IMR-90 (cell line): ENCODE data around the gene ZBTB40. TPM values are rescaled to one million over a fixed set of nuclear protein-coding genes. Genes with fewer than 3 reads are reported as not detected.

Experiments
- ATAC-seq: fragments of 200-7000 bp; cut with Tn5 transposase; 2 replicates; pipeline ENCODE4 v1.9.1; 2020; ENCODE audit warnings: low read depth, mild to moderate bottlenecking, moderate library complexity
- BruUV-seq: library from RNA; stranded (reverse); fragments of 400-500 nt; replicated peaks from 2 replicates; lab custom pipeline; 2021; lab: Mats Ljungman, UMichigan
- CTCF ChIA-PET: fragments of 300-600 bp; formaldehyde crosslinking; extraction: SDS; loops from one replicate; lab custom pipeline; 2021; ENCODE audit warnings: antibody characterized with exemption; lab: Yijun Ruan, JAX
- POLR2A ChIA-PET: fragments of 300-600 bp; sonication (Branson Sonifier 250); formaldehyde crosslinking; loops from one replicate; lab custom pipeline; 2022; ENCODE audit warnings: antibody characterized with exemption; ENCODE audit not compliant: unreplicated experiment; lab: Charles Lee
- DNase-seq: peaks from one replicate; pipeline ENCODE4 v3.0.0; 2013
- H2AFZ ChIP-seq: replicated peaks from 2 replicates; pipeline ENCODE3; 2013; ENCODE audit warnings: low read length, mild to moderate bottlenecking; ENCODE audit not compliant: poor library complexity
- H2AK5ac ChIP-seq: 2 replicates; pipeline ENCODE4 v1.6.1; 2013; ENCODE audit warnings: low read depth, low read length, inconsistent platforms
- H2AK9ac ChIP-seq: replicated peaks from 2 replicates; pipeline ENCODE3; 2013; ENCODE audit warnings: mild to moderate bottlenecking, low read depth, low read length, moderate library complexity; ENCODE audit not compliant: poor library complexity
- H2BK120ac ChIP-seq: 2 replicates; pipeline ENCODE4 v1.6.1; 2013; ENCODE audit warnings: low read depth, low read length, inconsistent platforms
- H2BK15ac ChIP-seq: 3 replicates; pipeline ENCODE4 v1.6.1; 2013; ENCODE audit warnings: low read depth, low read length, inconsistent platforms
- H2BK20ac ChIP-seq: 2 replicates; pipeline ENCODE4 v1.6.1; 2013; ENCODE audit warnings: low read depth, mild to moderate bottlenecking, inconsistent platforms, low read length, moderate library complexity
- H2BK5ac ChIP-seq: 2 replicates; pipeline ENCODE4 v1.6.1; 2013; ENCODE audit warnings: mild to moderate bottlenecking, low read depth, low read length, inconsistent platforms; ENCODE audit not compliant: poor library complexity, severe bottlenecking
- H3K14ac ChIP-seq: replicated peaks from 2 replicates; pipeline ENCODE4 v1.6.1; 2013; ENCODE audit warnings: low read depth, low read length, inconsistent platforms
- H3K18ac ChIP-seq: 2 replicates; pipeline ENCODE4 v1.6.1; 2013; ENCODE audit warnings: low read depth, low read length, control low read depth
- H3K23ac ChIP-seq: 2 replicates; pipeline ENCODE4 v1.6.1; 2013; ENCODE audit warnings: low read depth, low read length, inconsistent platforms
- H3K27ac ChIP-seq: 2 replicates; pipeline ENCODE4 v1.5.1; 2013; ENCODE audit warnings: mild to moderate bottlenecking, control low read depth, low read length; ENCODE audit not compliant: insufficient read depth
- H3K27me3 ChIP-seq: 2 replicates; pipeline ENCODE4 v1.6.1; 2013; ENCODE audit warnings: low read length; ENCODE audit not compliant: control insufficient read depth, insufficient read depth
- H3K36me3 ChIP-seq: 2 replicates; pipeline ENCODE4 v1.6.1; 2013; ENCODE audit warnings: low read length, mixed read lengths; ENCODE audit not compliant: control insufficient read depth, insufficient read depth
- H3K4ac ChIP-seq: 2 replicates; pipeline ENCODE4 v1.6.1; 2013; ENCODE audit warnings: low read depth, low read length, inconsistent platforms
- H3K4me1 ChIP-seq: 2 replicates; pipeline ENCODE4 v1.6.1; 2013; ENCODE audit warnings: low read length, mixed read lengths; ENCODE audit not compliant: control insufficient read depth, insufficient read depth
- H3K4me2 ChIP-seq: 2 replicates; pipeline ENCODE4 v1.6.1; 2013; ENCODE audit warnings: low read depth, mild to moderate bottlenecking, control low read depth, low read length, moderate library complexity
- H3K4me3 ChIP-seq: 2 replicates; pipeline ENCODE4 v1.5.1; 2013; ENCODE audit warnings: low read depth, mild to moderate bottlenecking, control low read depth, low read length, moderate library complexity; ENCODE audit not compliant: insufficient read depth
- H3K56ac ChIP-seq: 2 replicates; pipeline ENCODE4 v1.6.1; 2013; ENCODE audit warnings: low read length, inconsistent platforms; ENCODE audit not compliant: insufficient read depth; ENCODE audit errors: extremely low read depth
- H3K79me1 ChIP-seq, 2 experiments: 2 replicates each; pipeline ENCODE4 v1.6.1; 2013; ENCODE audit warnings: low read length in 2 of 2, inconsistent platforms in 1 of 2, low read depth in 1 of 2
- H3K9ac ChIP-seq: 2 replicates; pipeline ENCODE4 v1.6.1; 2013; ENCODE audit warnings: low read depth, low read length, control low read depth
- H3K9me1 ChIP-seq: 2 replicates; pipeline ENCODE4 v1.6.1; 2013; ENCODE audit warnings: low read length, inconsistent platforms; ENCODE audit not compliant: insufficient read depth
- H3K9me3 ChIP-seq: 2 replicates; pipeline ENCODE4 v1.6.1; 2013; ENCODE audit warnings: low read length; ENCODE audit not compliant: control insufficient read depth, insufficient read depth
- H4K20me1 ChIP-seq: 2 replicates; pipeline ENCODE4 v1.6.1; 2013; ENCODE audit warnings: low read length, inconsistent platforms; ENCODE audit not compliant: insufficient read depth
- H4K5ac ChIP-seq: 2 replicates; pipeline ENCODE4 v1.6.1; 2013; ENCODE audit warnings: mild to moderate bottlenecking, low read depth, low read length, control low read depth
- H4K8ac ChIP-seq, 2 experiments: 2 replicates each; pipeline ENCODE4 v1.6.1; 2013; ENCODE audit warnings: low read depth in 2 of 2, low read length in 2 of 2, control low read depth in 1 of 2, inconsistent platforms in 1 of 2
- H4K91ac ChIP-seq: 2 replicates; pipeline ENCODE4 v1.6.1; 2013; ENCODE audit warnings: low read depth, low read length, inconsistent platforms; ENCODE audit not compliant: insufficient read depth
- BHLHE40 ChIP-seq: fragments of 150-350 bp; IDR thresholded peaks from 2 replicates; pipeline ENCODE4 v1.6.1; 2016; ENCODE audit warnings: mild to moderate bottlenecking, low read depth, low read length
- CEBPB ChIP-seq: IDR thresholded peaks from 2 replicates; pipeline ENCODE4 v1.6.1; 2012; ENCODE audit warnings: low read depth, low read length, improper control_type of control experiment
- CTCF ChIP-seq: conservative IDR thresholded peaks from 2 replicates; pipeline ENCODE4 v1.5.1; 2012; ENCODE audit warnings: mild to moderate bottlenecking, low read depth, low read length, improper control_type of control experiment
- ELK1 ChIP-seq: fragments of 150-350 bp; IDR thresholded peaks from 2 replicates; pipeline ENCODE4 v1.6.1; 2016; ENCODE audit warnings: low read depth, mild to moderate bottlenecking, low read length, moderate library complexity, borderline replicate concordance
- FOS ChIP-seq: fragments of 150-350 bp; IDR thresholded peaks from 2 replicates; pipeline ENCODE4 v1.6.1; 2016; ENCODE audit warnings: low read depth, low read length
- MAFK ChIP-seq: IDR thresholded peaks from 2 replicates; pipeline ENCODE4 v1.6.1; 2012; ENCODE audit warnings: low read depth, low read length, improper control_type of control experiment
- MAZ ChIP-seq: IDR thresholded peaks from 2 replicates; pipeline ENCODE4 v1.6.1; 2012; ENCODE audit warnings: low read depth, mild to moderate bottlenecking, low read length, improper control_type of control experiment, moderate library complexity, borderline replicate concordance
- MXI1 ChIP-seq: IDR thresholded peaks from 2 replicates; pipeline ENCODE4 v1.6.1; 2012; ENCODE audit warnings: low read depth, mild to moderate bottlenecking, low read length, moderate library complexity, borderline replicate concordance
- NFE2L2 ChIP-seq: fragments of 150-350 bp; IDR thresholded peaks from 2 replicates; pipeline ENCODE4 v1.6.1; 2016; ENCODE audit warnings: low read depth, mild to moderate bottlenecking, low read length
- POLR2A ChIP-seq: IDR thresholded peaks from 2 replicates; pipeline ENCODE4 v1.6.1; 2012; ENCODE audit warnings: mild to moderate bottlenecking, low read depth, low read length
- RAD21 ChIP-seq: IDR thresholded peaks from 2 replicates; pipeline ENCODE4 v1.6.1; 2012; ENCODE audit warnings: low read length, improper control_type of control experiment
- RCOR1 ChIP-seq: IDR thresholded peaks from 2 replicates; pipeline ENCODE4 v1.6.1; 2012; ENCODE audit warnings: mild to moderate bottlenecking, low read length, improper control_type of control experiment; ENCODE audit not compliant: insufficient replicate concordance
- RFX5 ChIP-seq: IDR thresholded peaks from 2 replicates; pipeline ENCODE4 v1.8.0; 2012; ENCODE audit warnings: low read depth, mild to moderate bottlenecking, low read length, moderate library complexity
- SMC3 ChIP-seq: fragments of 150-350 bp; IDR thresholded peaks from 2 replicates; pipeline ENCODE4 v1.6.1; 2016; ENCODE audit warnings: low read depth, mild to moderate bottlenecking, antibody characterized with exemption, low read length, moderate library complexity
- USF2 ChIP-seq: fragments of 150-350 bp; IDR thresholded peaks from 2 replicates; pipeline ENCODE4 v1.6.1; 2017; ENCODE audit warnings: mild to moderate bottlenecking, antibody characterized with exemption, low read length, low read depth
- WGBS, 2 experiments: methylation state at CpG; one replicate each; pipeline versions ENCODE4 v1.1.5 to v1.1.7; 2013; ENCODE audit warnings: missing lambda C conversion rate in 2 of 2; ENCODE audit not compliant: insufficient read length in 1 of 2; ENCODE audit errors: extremely low coverage in 2 of 2; 5-methylcytosine and 5-hydroxymethylcytosine counted together
- dilution Hi-C: fragments of 300-500 bp; cut with HindIII; formaldehyde crosslinking; loops from one replicate; pipeline ENCODE4 v1.14.3; 2018; ENCODE audit warnings: low sequenced_read_pairs; ENCODE audit not compliant: unreplicated experiment
- in situ Hi-C: fragments of 300-500 bp; cut with MboI; formaldehyde crosslinking; loops from 3 replicates; pipeline ENCODE4 v1.14.3; 2019; ENCODE audit warnings: low sequenced_read_pairs, inconsistent platforms, mixed read lengths
- intact Hi-C: fragments of 100-400 bp; cut with micrococcal nuclease; formaldehyde crosslinking; loops from 2 replicates; pipeline ENCODE4 v1.10.0; 2022
- polyA plus RNA-seq, 3 experiments: library from polyadenylated mRNA; depleted of rRNA; stranded (reverse); fragments of >200 nt; gene quantifications; 2 replicates each; pipeline ENCODE4 v1.2.3, GENCODE V29; 2012; ENCODE audit warnings: low replicate concordance in 1 of 3
- total RNA-seq: library from RNA; depleted of rRNA; stranded (reverse); fragments of >200 nt; gene quantifications from 2 replicates; pipeline ENCODE4 v1.2.3, GENCODE V29; 2012

ZBTB40 gene
- total and polyA plus RNA-seq, 2 of the 4 experiments (the other 2 are of a cell fraction) = 6.0 to 9.7 TPM

GRCh38 chr1:22491995-22492715 is 40.5 kb downstream of the ZBTB40 start:
- no peak overlapping the region for H4K5ac ChIP-seq
- no TSS peak for BruUV-seq
- H3K27me3 ChIP-seq = no peaks in the 10 kb centered on the region
- no peak overlapping the region for H2BK15ac ChIP-seq
- WGBS, 2 experiments = 90% methylated on average over 1 of the region's 10 CpGs; no CpG with 5 or more reads in 1 of the 2 experiments
- ATAC-seq = no peak
- no peak overlapping the region for H2BK120ac ChIP-seq
- no peak overlapping the region for H2AFZ ChIP-seq
- H3K23ac ChIP-seq = no peak overlapping the region
- no peaks in the 10 kb centered on the region for H3K9me3 ChIP-seq
- no peak overlapping the region for H3K4ac ChIP-seq
- no peak overlapping the region for H3K27ac ChIP-seq
- no peak overlapping the region for H2AK5ac ChIP-seq
- no peak for DNase-seq
- H3K18ac ChIP-seq = no peak overlapping the region
- dilution Hi-C loops = no loop called here
- H3K36me3 ChIP-seq = peaks cover 5% of the 10 kb centered on the region
- no peak overlapping the region for H2BK5ac ChIP-seq
- peaks cover 10 to 14% of the 10 kb centered on the region in 2 experiments for H3K79me1 ChIP-seq
- H3K14ac ChIP-seq = no peak overlapping the region
- no peaks in the 10 kb centered on the region for H3K4me1 ChIP-seq
- H2BK20ac ChIP-seq = no peak overlapping the region
- intact Hi-C loops = no loop called here
- H3K4me2 ChIP-seq = no peak overlapping the region
- 0 out of 2 replicates have a peak, but pooled peaks cover 3% of the 10 kb centered on the region for H3K9me1 ChIP-seq
- H3K56ac ChIP-seq = no peak overlapping the region
- ChIA-PET CTCF (interaction anchor here (0.8 kb wide), 1 partner anchor 30 kb away, joined by 3 read pairs; no protein-coding TSS in a partner anchor), POLR2A (no interaction called here)
- H4K8ac ChIP-seq = no peak overlapping the region
- H4K91ac ChIP-seq = no peak overlapping the region
- H4K20me1 ChIP-seq = 0 out of 2 replicates have a peak, but pooled peaks cover 4% of the 10 kb centered on the region
- in situ Hi-C loops = no loop called here
- H3K9ac ChIP-seq = no peak overlapping the region
- H2AK9ac ChIP-seq = no peak overlapping the region
- H3K4me3 ChIP-seq = no peak overlapping the region
- no peak for TF ChIP-seq RCOR1
- TF ChIP-seq MAFK = no peak
- no peak for TF ChIP-seq CEBPB
- TF ChIP-seq CTCF = no peak
- no peak for TF ChIP-seq SMC3
- TF ChIP-seq ELK1 = no peak
- TF ChIP-seq RAD21 = no peak
- no peak for TF ChIP-seq USF2
- no peak for TF ChIP-seq POLR2A
- no peak for TF ChIP-seq RFX5
- TF ChIP-seq NFE2L2 = no peak
- TF ChIP-seq MXI1 = no peak
- TF ChIP-seq MAZ = no peak
- TF ChIP-seq BHLHE40 = no peak
- TF ChIP-seq FOS = no peak
